MCF 10A (cell line): ENCODE measurements around the gene HPSE2. TPM values are rescaled to one million over a fixed set of nuclear protein-coding genes. Genes with fewer than 3 reads are reported as not detected.

ENCODE experiments used
- BruUV-seq: library from RNA; stranded (reverse); fragments of 400-500 nt; replicated peaks from 2 replicates; lab custom pipeline; 2021; lab: Mats Ljungman, UMichigan
- CTCF ChIA-PET: fragments of 300-600 bp; sonication (Branson Sonifier 250); formaldehyde crosslinking; extraction: SDS; loops from one replicate; lab custom pipeline; 2021; ENCODE audit warnings: antibody characterized with exemption, inconsistent platforms; lab: Yijun Ruan, JAX
- POLR2A ChIA-PET: fragments of 300-600, 350-650 bp; sonication (Branson Sonifier 250); formaldehyde crosslinking; extraction: SDS; loops from one replicate; lab custom pipeline; 2020; ENCODE audit warnings: antibody characterized with exemption, inconsistent platforms; lab: Yijun Ruan, JAX
- DNase-seq: peaks from one replicate; pipeline ENCODE4 v3.0.0-alpha.2; 2018; ENCODE audit not compliant: unreplicated experiment
- H3K27ac Mint-ChIP-seq: one replicate; pipeline ENCODE4 v1.8.0; 2022; ENCODE audit warnings: mild to moderate bottlenecking, low read depth, mixed read lengths; ENCODE audit not compliant: unreplicated experiment
- H3K27me3 Mint-ChIP-seq: one replicate; pipeline ENCODE4 v1.8.0; 2022; ENCODE audit warnings: mixed read lengths; ENCODE audit not compliant: insufficient read depth, unreplicated experiment
- H3K36me3 Mint-ChIP-seq: one replicate; pipeline ENCODE4 v1.8.0; 2022; ENCODE audit warnings: mild to moderate bottlenecking, moderate library complexity, mixed read lengths; ENCODE audit not compliant: insufficient read depth, unreplicated experiment
- H3K4me1 Mint-ChIP-seq: one replicate; pipeline ENCODE4 v1.8.0; 2022; ENCODE audit warnings: mixed read lengths; ENCODE audit not compliant: insufficient read depth, unreplicated experiment
- H3K4me3 Mint-ChIP-seq: one replicate; pipeline ENCODE4 v1.8.0; 2022; ENCODE audit warnings: mild to moderate bottlenecking, moderate library complexity, mixed read lengths; ENCODE audit not compliant: unreplicated experiment
- H3K9me3 Mint-ChIP-seq: one replicate; pipeline ENCODE4 v1.8.0; 2022; ENCODE audit warnings: mixed read lengths; ENCODE audit not compliant: unreplicated experiment
- CTCF ChIP-seq: fragments of 200-600 bp; IDR thresholded peaks from one replicate; pipeline ENCODE4 v1.8.0; 2022; ENCODE audit warnings: antibody characterized with exemption, mild to moderate bottlenecking; ENCODE audit not compliant: unreplicated experiment
- intact Hi-C: fragments of 100-400 bp; cut with micrococcal nuclease; formaldehyde crosslinking; loops from 2 replicates; pipeline ENCODE4 v1.14.1; 2022
- total RNA-seq: library from RNA; stranded (reverse); gene quantifications from 2 replicates; pipeline ENCODE4 v1.2.3, GENCODE V29; 2022

Gene HPSE2
- total RNA-seq, 1 experiment from 2014 or later = not detected

- Mint-ChIP-seq H3K4me3 (no peak overlapping the region), H3K27me3 (peaks cover 9% of the 10 kb centered on the region), H3K9me3 (no peaks in the 10 kb centered on the region), H3K27ac (no peak overlapping the region), H3K36me3 (no peaks in the 10 kb centered on the region), H3K4me1 (no peaks in the 10 kb centered on the region)
- POLR2A ChIA-PET = no interaction called here
- TF ChIP-seq CTCF = no peak
- no TSS peak for BruUV-seq
- no peak for DNase-seq
- CTCF ChIA-PET = no interaction called here
- intact Hi-C loops = no loop called here
These were observed 421.2 kb downstream of the HPSE2 start for GRCh38 chr10:98814470-98814869.

GRCh38 chr10:98808282-98808892 is 427.3 kb downstream of the HPSE2 start:
- no peak overlapping the region for H3K27ac Mint-ChIP-seq
- H3K9me3 Mint-ChIP-seq = no peaks in the 10 kb centered on the region
- H3K4me3 Mint-ChIP-seq = no peak overlapping the region
- H3K36me3 Mint-ChIP-seq = no peaks in the 10 kb centered on the region
- intact Hi-C loops = no loop called here
- no TSS peak for BruUV-seq
- CTCF ChIA-PET = interaction anchor here (0.6 kb wide), 2 partner anchors 421 to 436 kb away, joined by 3 read pairs; no protein-coding TSS in a partner anchor
- H3K27me3 Mint-ChIP-seq = peaks cover 19% of the 10 kb centered on the region
- TF ChIP-seq CTCF = no peak
- POLR2A ChIA-PET = no interaction called here
- H3K4me1 Mint-ChIP-seq = no peaks in the 10 kb centered on the region
- no peak for DNase-seq

- ChIA-PET CTCF (interaction anchor here (0.6 to 0.7 kb wide), 3 partner anchors 8 to 694 kb away, joined by 3 to 5 read pairs (median 4); no protein-coding TSS in a partner anchor), POLR2A (no interaction called here)
- Mint-ChIP-seq H3K4me3 (no peak overlapping the region), H3K4me1 (no peaks in the 10 kb centered on the region), H3K27me3 (no peaks in the 10 kb centered on the region), H3K9me3 (peaks cover 7% of the 10 kb centered on the region), H3K36me3 (no peaks in the 10 kb centered on the region), H3K27ac (no peak overlapping the region)
- no peak for TF ChIP-seq CTCF
- no TSS peak for BruUV-seq
- DNase-seq = no peak
- intact Hi-C loops = no loop called here
These were observed 435.4 kb downstream of the HPSE2 start for GRCh38 chr10:98800263-98800662.

DNA sequence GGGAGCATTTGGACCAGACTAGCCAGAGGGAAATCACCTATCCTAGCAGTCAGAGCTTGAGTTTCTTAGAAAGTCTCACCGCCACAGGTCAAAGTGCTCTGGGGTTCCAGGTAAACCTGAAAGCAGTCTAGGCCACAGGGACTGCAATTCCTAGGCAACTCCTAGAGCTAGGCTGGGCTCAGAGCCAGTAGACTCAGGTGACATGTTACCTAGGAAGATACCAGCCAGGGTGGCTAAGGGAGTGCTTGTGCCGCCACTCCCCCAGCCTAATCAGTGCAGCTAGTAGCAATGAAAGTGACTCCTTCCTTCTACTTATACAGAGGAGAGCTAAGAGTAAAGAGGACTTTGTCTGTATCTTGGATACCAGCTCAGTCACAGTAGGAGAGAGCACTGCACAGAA is 440.2 kb downstream of the HPSE2 start:
- Mint-ChIP-seq H3K27me3 (peaks cover 22% of the 10 kb centered on the region), H3K36me3 (no peaks in the 10 kb centered on the region), H3K4me1 (no peaks in the 10 kb centered on the region), H3K9me3 (peaks cover 7% of the 10 kb centered on the region), H3K4me3 (no peak overlapping the region), H3K27ac (no peak overlapping the region)
- CTCF ChIA-PET = interaction anchor here (0.6 to 0.7 kb wide), 2 partner anchors 161 to 449 kb away, joined by 3 read pairs; no protein-coding TSS in a partner anchor
- TF ChIP-seq CTCF = no peak
- DNase-seq = no peak
- BruUV-seq = no TSS peak
- POLR2A ChIA-PET = no interaction called here
- intact Hi-C loops = no loop called here
